Body of pancreas (tissue), 4 donors: ENCODE measurements around the gene GNB1L.

Source experiments
- POLR2A ChIP-seq, 3 donors: fragments of 450-650 bp; IDR thresholded peaks; one replicate each; pipeline ENCODE4 v1.6.1; 2016; ENCODE audit warnings: antibody characterized with exemption in 3 of 3, mild to moderate bottlenecking in 2 of 3
- TF ChIP-seq, protein P1 (sequence below), 7 experiments: fragments of 450-650 bp in 4 of 7; fragments of 200-600 bp in 3 of 7; sonication (generic) in 3 of 7; IDR thresholded peaks; one replicate each; pipeline ENCODE4 v1.5.1; 2016 to 2019; ENCODE audit warnings: antibody characterized with exemption in 7 of 7

DNA sequence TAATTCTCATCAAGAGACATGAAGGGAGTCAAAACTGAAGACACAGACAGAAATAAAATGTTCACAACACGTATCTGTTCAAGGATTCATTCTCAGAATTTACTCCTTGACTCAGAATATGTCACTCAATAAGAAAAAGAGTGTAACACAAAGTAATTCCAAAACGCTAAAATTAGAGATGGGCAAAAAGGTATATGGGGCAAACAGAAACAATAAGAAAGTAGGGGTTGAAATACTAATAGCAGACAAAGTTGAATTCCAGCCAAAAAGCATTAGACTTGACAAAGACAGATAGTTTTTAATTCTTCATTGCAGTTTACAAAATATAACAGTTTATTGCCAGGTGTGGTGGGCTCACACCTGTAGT lies 26.7 kb downstream of the GNB1L start:
- TF ChIP-seq, protein P1, sequence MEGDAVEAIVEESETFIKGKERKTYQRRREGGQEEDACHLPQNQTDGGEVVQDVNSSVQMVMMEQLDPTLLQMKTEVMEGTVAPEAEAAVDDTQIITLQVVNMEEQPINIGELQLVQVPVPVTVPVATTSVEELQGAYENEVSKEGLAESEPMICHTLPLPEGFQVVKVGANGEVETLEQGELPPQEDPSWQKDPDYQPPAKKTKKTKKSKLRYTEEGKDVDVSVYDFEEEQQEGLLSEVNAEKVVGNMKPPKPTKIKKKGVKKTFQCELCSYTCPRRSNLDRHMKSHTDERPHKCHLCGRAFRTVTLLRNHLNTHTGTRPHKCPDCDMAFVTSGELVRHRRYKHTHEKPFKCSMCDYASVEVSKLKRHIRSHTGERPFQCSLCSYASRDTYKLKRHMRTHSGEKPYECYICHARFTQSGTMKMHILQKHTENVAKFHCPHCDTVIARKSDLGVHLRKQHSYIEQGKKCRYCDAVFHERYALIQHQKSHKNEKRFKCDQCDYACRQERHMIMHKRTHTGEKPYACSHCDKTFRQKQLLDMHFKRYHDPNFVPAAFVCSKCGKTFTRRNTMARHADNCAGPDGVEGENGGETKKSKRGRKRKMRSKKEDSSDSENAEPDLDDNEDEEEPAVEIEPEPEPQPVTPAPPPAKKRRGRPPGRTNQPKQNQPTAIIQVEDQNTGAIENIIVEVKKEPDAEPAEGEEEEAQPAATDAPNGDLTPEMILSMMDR (IDR thresholded peaks at IDR 0.05): no peak
- TF ChIP-seq POLR2A (IDR thresholded peaks at IDR 0.05): no peak
